IMR-90 (cell line): ENCODE results near the gene ZNF541. TPM values are rescaled to one million over a fixed set of nuclear protein-coding genes. Genes with fewer than 3 reads are reported as not detected.
A peak's percentile ranks its signal among the peaks of the same experiment; 100 is the strongest.

ENCODE experiments used
- ATAC-seq: fragments of 200-7000 bp; cut with Tn5 transposase; 2 replicates; pipeline ENCODE4 v1.9.1; 2020; ENCODE audit warnings: low read depth, mild to moderate bottlenecking, moderate library complexity
- BruUV-seq: library from RNA; stranded (reverse); fragments of 400-500 nt; replicated peaks from 2 replicates; lab custom pipeline; 2021; lab: Mats Ljungman, UMichigan
- CTCF ChIA-PET: fragments of 300-600 bp; formaldehyde crosslinking; extraction: SDS; loops from one replicate; lab custom pipeline; 2021; ENCODE audit warnings: antibody characterized with exemption; lab: Yijun Ruan, JAX
- POLR2A ChIA-PET: fragments of 300-600 bp; sonication (Branson Sonifier 250); formaldehyde crosslinking; loops from one replicate; lab custom pipeline; 2022; ENCODE audit warnings: antibody characterized with exemption; ENCODE audit not compliant: unreplicated experiment; lab: Charles Lee
- DNase-seq: peaks from one replicate; pipeline ENCODE4 v3.0.0; 2013
- H2AFZ ChIP-seq: replicated peaks from 2 replicates; pipeline ENCODE3; 2013; ENCODE audit warnings: low read length, mild to moderate bottlenecking; ENCODE audit not compliant: poor library complexity
- H2AK5ac ChIP-seq: 2 replicates; pipeline ENCODE4 v1.6.1; 2013; ENCODE audit warnings: low read depth, low read length, inconsistent platforms
- H2AK9ac ChIP-seq: replicated peaks from 2 replicates; pipeline ENCODE3; 2013; ENCODE audit warnings: mild to moderate bottlenecking, low read depth, low read length, moderate library complexity; ENCODE audit not compliant: poor library complexity
- H2BK120ac ChIP-seq: 2 replicates; pipeline ENCODE4 v1.6.1; 2013; ENCODE audit warnings: low read depth, low read length, inconsistent platforms
- H2BK15ac ChIP-seq: 3 replicates; pipeline ENCODE4 v1.6.1; 2013; ENCODE audit warnings: low read depth, low read length, inconsistent platforms
- H2BK20ac ChIP-seq: 2 replicates; pipeline ENCODE4 v1.6.1; 2013; ENCODE audit warnings: low read depth, mild to moderate bottlenecking, inconsistent platforms, low read length, moderate library complexity
- H2BK5ac ChIP-seq: 2 replicates; pipeline ENCODE4 v1.6.1; 2013; ENCODE audit warnings: mild to moderate bottlenecking, low read depth, low read length, inconsistent platforms; ENCODE audit not compliant: poor library complexity, severe bottlenecking
- H3K14ac ChIP-seq: replicated peaks from 2 replicates; pipeline ENCODE4 v1.6.1; 2013; ENCODE audit warnings: low read depth, low read length, inconsistent platforms
- H3K18ac ChIP-seq: 2 replicates; pipeline ENCODE4 v1.6.1; 2013; ENCODE audit warnings: low read depth, low read length, control low read depth
- H3K23ac ChIP-seq: 2 replicates; pipeline ENCODE4 v1.6.1; 2013; ENCODE audit warnings: low read depth, low read length, inconsistent platforms
- H3K27ac ChIP-seq: 2 replicates; pipeline ENCODE4 v1.5.1; 2013; ENCODE audit warnings: mild to moderate bottlenecking, control low read depth, low read length; ENCODE audit not compliant: insufficient read depth
- H3K27me3 ChIP-seq: 2 replicates; pipeline ENCODE4 v1.6.1; 2013; ENCODE audit warnings: low read length; ENCODE audit not compliant: control insufficient read depth, insufficient read depth
- H3K36me3 ChIP-seq: 2 replicates; pipeline ENCODE4 v1.6.1; 2013; ENCODE audit warnings: low read length, mixed read lengths; ENCODE audit not compliant: control insufficient read depth, insufficient read depth
- H3K4ac ChIP-seq: 2 replicates; pipeline ENCODE4 v1.6.1; 2013; ENCODE audit warnings: low read depth, low read length, inconsistent platforms
- H3K4me1 ChIP-seq: 2 replicates; pipeline ENCODE4 v1.6.1; 2013; ENCODE audit warnings: low read length, mixed read lengths; ENCODE audit not compliant: control insufficient read depth, insufficient read depth
- H3K4me2 ChIP-seq: 2 replicates; pipeline ENCODE4 v1.6.1; 2013; ENCODE audit warnings: low read depth, mild to moderate bottlenecking, control low read depth, low read length, moderate library complexity
- H3K4me3 ChIP-seq: 2 replicates; pipeline ENCODE4 v1.5.1; 2013; ENCODE audit warnings: low read depth, mild to moderate bottlenecking, control low read depth, low read length, moderate library complexity; ENCODE audit not compliant: insufficient read depth
- H3K56ac ChIP-seq: 2 replicates; pipeline ENCODE4 v1.6.1; 2013; ENCODE audit warnings: low read length, inconsistent platforms; ENCODE audit not compliant: insufficient read depth; ENCODE audit errors: extremely low read depth
- H3K79me1 ChIP-seq, 2 experiments: 2 replicates each; pipeline ENCODE4 v1.6.1; 2013; ENCODE audit warnings: low read length in 2 of 2, inconsistent platforms in 1 of 2, low read depth in 1 of 2
- H3K9ac ChIP-seq: 2 replicates; pipeline ENCODE4 v1.6.1; 2013; ENCODE audit warnings: low read depth, low read length, control low read depth
- H3K9me1 ChIP-seq: 2 replicates; pipeline ENCODE4 v1.6.1; 2013; ENCODE audit warnings: low read length, inconsistent platforms; ENCODE audit not compliant: insufficient read depth
- H3K9me3 ChIP-seq: 2 replicates; pipeline ENCODE4 v1.6.1; 2013; ENCODE audit warnings: low read length; ENCODE audit not compliant: control insufficient read depth, insufficient read depth
- H4K20me1 ChIP-seq: 2 replicates; pipeline ENCODE4 v1.6.1; 2013; ENCODE audit warnings: low read length, inconsistent platforms; ENCODE audit not compliant: insufficient read depth
- H4K5ac ChIP-seq: 2 replicates; pipeline ENCODE4 v1.6.1; 2013; ENCODE audit warnings: mild to moderate bottlenecking, low read depth, low read length, control low read depth
- H4K8ac ChIP-seq, 2 experiments: 2 replicates each; pipeline ENCODE4 v1.6.1; 2013; ENCODE audit warnings: low read depth in 2 of 2, low read length in 2 of 2, control low read depth in 1 of 2, inconsistent platforms in 1 of 2
- H4K91ac ChIP-seq: 2 replicates; pipeline ENCODE4 v1.6.1; 2013; ENCODE audit warnings: low read depth, low read length, inconsistent platforms; ENCODE audit not compliant: insufficient read depth
- BHLHE40 ChIP-seq: fragments of 150-350 bp; IDR thresholded peaks from 2 replicates; pipeline ENCODE4 v1.6.1; 2016; ENCODE audit warnings: mild to moderate bottlenecking, low read depth, low read length
- CHD1 ChIP-seq: IDR thresholded peaks from 2 replicates; pipeline ENCODE4 v1.6.1; 2012; ENCODE audit warnings: low read depth, low read length, improper control_type of control experiment
- FOS ChIP-seq: fragments of 150-350 bp; IDR thresholded peaks from 2 replicates; pipeline ENCODE4 v1.6.1; 2016; ENCODE audit warnings: low read depth, low read length
- MAFK ChIP-seq: IDR thresholded peaks from 2 replicates; pipeline ENCODE4 v1.6.1; 2012; ENCODE audit warnings: low read depth, low read length, improper control_type of control experiment
- MAZ ChIP-seq: IDR thresholded peaks from 2 replicates; pipeline ENCODE4 v1.6.1; 2012; ENCODE audit warnings: low read depth, mild to moderate bottlenecking, low read length, improper control_type of control experiment, moderate library complexity, borderline replicate concordance
- MXI1 ChIP-seq: IDR thresholded peaks from 2 replicates; pipeline ENCODE4 v1.6.1; 2012; ENCODE audit warnings: low read depth, mild to moderate bottlenecking, low read length, moderate library complexity, borderline replicate concordance
- NFE2L2 ChIP-seq: fragments of 150-350 bp; IDR thresholded peaks from 2 replicates; pipeline ENCODE4 v1.6.1; 2016; ENCODE audit warnings: low read depth, mild to moderate bottlenecking, low read length
- POLR2A ChIP-seq: IDR thresholded peaks from 2 replicates; pipeline ENCODE4 v1.6.1; 2012; ENCODE audit warnings: mild to moderate bottlenecking, low read depth, low read length
- RAD21 ChIP-seq: IDR thresholded peaks from 2 replicates; pipeline ENCODE4 v1.6.1; 2012; ENCODE audit warnings: low read length, improper control_type of control experiment
- RCOR1 ChIP-seq: IDR thresholded peaks from 2 replicates; pipeline ENCODE4 v1.6.1; 2012; ENCODE audit warnings: mild to moderate bottlenecking, low read length, improper control_type of control experiment; ENCODE audit not compliant: insufficient replicate concordance
- RFX5 ChIP-seq: IDR thresholded peaks from 2 replicates; pipeline ENCODE4 v1.8.0; 2012; ENCODE audit warnings: low read depth, mild to moderate bottlenecking, low read length, moderate library complexity
- SMC3 ChIP-seq: fragments of 150-350 bp; IDR thresholded peaks from 2 replicates; pipeline ENCODE4 v1.6.1; 2016; ENCODE audit warnings: low read depth, mild to moderate bottlenecking, antibody characterized with exemption, low read length, moderate library complexity
- WGBS, 2 experiments: methylation state at CpG; one replicate each; pipeline versions ENCODE4 v1.1.5 to v1.1.7; 2013; ENCODE audit warnings: missing lambda C conversion rate in 2 of 2; ENCODE audit not compliant: insufficient read length in 1 of 2; ENCODE audit errors: extremely low coverage in 2 of 2; 5-methylcytosine and 5-hydroxymethylcytosine counted together
- dilution Hi-C: fragments of 300-500 bp; cut with HindIII; formaldehyde crosslinking; loops from one replicate; pipeline ENCODE4 v1.14.3; 2018; ENCODE audit warnings: low sequenced_read_pairs; ENCODE audit not compliant: unreplicated experiment
- in situ Hi-C: fragments of 300-500 bp; cut with MboI; formaldehyde crosslinking; loops from 3 replicates; pipeline ENCODE4 v1.14.3; 2019; ENCODE audit warnings: low sequenced_read_pairs, inconsistent platforms, mixed read lengths
- intact Hi-C: fragments of 100-400 bp; cut with micrococcal nuclease; formaldehyde crosslinking; loops from 2 replicates; pipeline ENCODE4 v1.10.0; 2022
- polyA plus RNA-seq, 3 experiments: library from polyadenylated mRNA; depleted of rRNA; stranded (reverse); fragments of >200 nt; gene quantifications; 2 replicates each; pipeline ENCODE4 v1.2.3, GENCODE V29; 2012; ENCODE audit warnings: low replicate concordance in 1 of 3
- total RNA-seq: library from RNA; depleted of rRNA; stranded (reverse); fragments of >200 nt; gene quantifications from 2 replicates; pipeline ENCODE4 v1.2.3, GENCODE V29; 2012
- TF ChIP-seq, protein P1 (sequence below): fragments of 150-350 bp; IDR thresholded peaks from 2 replicates; pipeline ENCODE4 v1.6.1; 2016; ENCODE audit warnings: low read depth, mild to moderate bottlenecking, low read length, moderate library complexity, borderline replicate concordance
- TF ChIP-seq, protein P2 (sequence below): fragments of 150-350 bp; IDR thresholded peaks from 2 replicates; pipeline ENCODE4 v1.6.1; 2017; ENCODE audit warnings: mild to moderate bottlenecking, antibody characterized with exemption, low read length, low read depth

Gene ZNF541
- total and polyA plus RNA-seq, 2 of the 4 experiments (the other 2 are of a cell fraction) = not detected

DNA sequence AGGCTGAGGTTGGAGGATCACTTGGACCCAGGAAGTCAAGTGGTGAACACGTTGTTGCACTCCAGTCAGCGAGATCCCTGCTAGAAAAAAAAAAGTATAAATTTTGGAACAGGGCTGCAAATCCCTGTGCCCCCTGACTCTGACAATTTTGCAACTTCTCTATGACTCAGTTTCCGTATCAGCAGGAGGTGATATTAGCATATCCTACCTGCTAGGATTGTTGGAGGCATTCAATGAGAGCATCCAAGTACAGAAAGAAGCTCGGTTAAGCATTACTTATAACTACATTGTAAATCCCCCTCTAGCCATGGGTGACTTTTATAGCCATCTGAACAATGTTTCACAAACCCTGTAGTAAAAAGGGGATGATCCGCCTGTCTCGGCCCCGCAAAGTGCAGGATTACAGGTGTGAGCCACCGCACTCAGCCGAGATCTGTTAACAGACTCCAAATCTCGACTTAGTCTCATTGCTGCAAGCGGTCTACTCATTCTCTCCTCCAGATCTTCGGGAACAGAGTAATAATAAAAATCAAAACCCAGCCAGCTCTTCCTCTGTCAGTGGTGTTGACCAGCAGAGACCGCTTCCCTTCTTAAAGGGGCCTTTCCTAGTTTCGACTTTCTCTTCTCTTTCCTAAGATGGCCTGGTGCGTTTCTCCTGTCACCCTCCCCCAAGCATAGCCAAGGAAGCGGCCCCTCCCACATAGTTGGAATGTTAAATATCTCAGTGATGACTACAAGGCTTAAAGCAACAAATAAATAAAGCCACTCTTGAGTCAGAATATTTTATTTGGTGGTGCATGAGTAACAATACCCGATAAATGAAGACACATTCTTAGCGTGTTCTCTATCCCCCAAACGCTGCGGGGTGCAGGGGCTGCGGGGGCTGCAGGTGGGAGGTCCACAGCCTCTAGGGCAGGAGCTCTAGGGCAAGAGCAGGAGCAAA lies 25.7 kb upstream of the ZNF541 start:
- H3K27me3 ChIP-seq = no peaks in the 10 kb centered on the region
- POLR2A ChIA-PET = no interaction called here
- peak overlapping the region; percentile 56 for H4K5ac ChIP-seq
- H3K4me2 ChIP-seq = peak overlapping the region; percentile 91
- peak overlapping the region; percentile 97 for H2BK20ac ChIP-seq
- peak overlapping the region; percentile 94 for H4K91ac ChIP-seq
- CTCF ChIA-PET = interaction anchor here (0.6 to 2.8 kb wide), 2 partner anchors 62 to 83 kb away, joined by 3 to 8 read pairs; partner anchors contain the start of gene NAPA
- H3K14ac ChIP-seq = peak overlapping the region; percentile 90
- TSS peak; percentile 57 for BruUV-seq
- H4K20me1 ChIP-seq = no peaks in the 10 kb centered on the region
- H3K36me3 ChIP-seq = no peaks in the 10 kb centered on the region
- H3K4ac ChIP-seq = peak overlapping the region; percentile 94
- peaks cover 8% of the 10 kb centered on the region; the same call in 1 of the 2 replicates for H3K9me1 ChIP-seq
- peak overlapping the region; percentile 94 for H2BK5ac ChIP-seq
- peak overlapping the region; percentile 97 for H2AK5ac ChIP-seq
- peaks cover 3% of the 10 kb centered on the region; the same call in 1 of the 2 replicates for H3K4me1 ChIP-seq
- peak overlapping the region; percentile 92 to 94 for H4K8ac ChIP-seq
- peak overlapping the region; percentile 83 for H2AFZ ChIP-seq
- in situ Hi-C loops (no loop called here), intact Hi-C loops (loop anchor here (5.0 kb wide), 1 partner anchor 171 kb away; no protein-coding TSS in a partner anchor), dilution Hi-C loops (no loop called here)
- H2BK120ac ChIP-seq = peak overlapping the region; percentile 97
- peak overlapping the region; percentile 92 for H3K23ac ChIP-seq
- H3K9ac ChIP-seq = peak overlapping the region; percentile 86
- peak overlapping the region; percentile 81 for H2BK15ac ChIP-seq
- no peaks in the 10 kb centered on the region for H3K9me3 ChIP-seq
- peak overlapping the region; percentile 82 for H2AK9ac ChIP-seq
- H3K4me3 ChIP-seq = peak overlapping the region; percentile 52
- no CpG with 5 or more reads among the region's 21 CpGs for WGBS, 2 experiments
- H3K18ac ChIP-seq = peak overlapping the region; percentile 89
- DNase-seq (peak; percentile 96), ATAC-seq (peak; percentile 71)
- peak overlapping the region; percentile 95 for H3K27ac ChIP-seq
- peaks cover 0 to 8% of the 10 kb centered on the region in 2 experiments; a peak in 1 of 4 replicates for H3K79me1 ChIP-seq
- H3K56ac ChIP-seq = peak overlapping the region; percentile 98
- TF ChIP-seq RAD21 (peak; percentile 39), MAFK (no peak), NFE2L2 (no peak), FOS (peak; percentile 78), MAZ (peak; percentile 94), CHD1 (no peak), SMC3 (peak; percentile 19; the same call in 1 of the 2 replicates), POLR2A (no peak), RCOR1 (peak; percentile 39), MXI1 (no peak), RFX5 (no peak), BHLHE40 (peak; percentile 51; the same call in 1 of the 2 replicates)
- TF ChIP-seq, protein P1, sequence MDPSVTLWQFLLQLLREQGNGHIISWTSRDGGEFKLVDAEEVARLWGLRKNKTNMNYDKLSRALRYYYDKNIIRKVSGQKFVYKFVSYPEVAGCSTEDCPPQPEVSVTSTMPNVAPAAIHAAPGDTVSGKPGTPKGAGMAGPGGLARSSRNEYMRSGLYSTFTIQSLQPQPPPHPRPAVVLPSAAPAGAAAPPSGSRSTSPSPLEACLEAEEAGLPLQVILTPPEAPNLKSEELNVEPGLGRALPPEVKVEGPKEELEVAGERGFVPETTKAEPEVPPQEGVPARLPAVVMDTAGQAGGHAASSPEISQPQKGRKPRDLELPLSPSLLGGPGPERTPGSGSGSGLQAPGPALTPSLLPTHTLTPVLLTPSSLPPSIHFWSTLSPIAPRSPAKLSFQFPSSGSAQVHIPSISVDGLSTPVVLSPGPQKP = no peak
- TF ChIP-seq, protein P2, sequence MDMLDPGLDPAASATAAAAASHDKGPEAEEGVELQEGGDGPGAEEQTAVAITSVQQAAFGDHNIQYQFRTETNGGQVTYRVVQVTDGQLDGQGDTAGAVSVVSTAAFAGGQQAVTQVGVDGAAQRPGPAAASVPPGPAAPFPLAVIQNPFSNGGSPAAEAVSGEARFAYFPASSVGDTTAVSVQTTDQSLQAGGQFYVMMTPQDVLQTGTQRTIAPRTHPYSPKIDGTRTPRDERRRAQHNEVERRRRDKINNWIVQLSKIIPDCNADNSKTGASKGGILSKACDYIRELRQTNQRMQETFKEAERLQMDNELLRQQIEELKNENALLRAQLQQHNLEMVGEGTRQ = no peak
